HG03342 (cell line): ENCODE measurements around the gene SH3D19.
"Not testable (repeated sequence)": the region's sequence is repeated elsewhere in the genome, so short reads cannot be mapped to it uniquely, and the experiment has no call there.

Experiments
- ATAC-seq: cut with Tn5 transposase; IDR thresholded peaks from one replicate; pipeline ENCODE4 v1.9.1; 2021; ENCODE audit warnings: mild to moderate bottlenecking, moderate library complexity; ENCODE audit not compliant: unreplicated experiment

SH3D19 gene

DNA sequence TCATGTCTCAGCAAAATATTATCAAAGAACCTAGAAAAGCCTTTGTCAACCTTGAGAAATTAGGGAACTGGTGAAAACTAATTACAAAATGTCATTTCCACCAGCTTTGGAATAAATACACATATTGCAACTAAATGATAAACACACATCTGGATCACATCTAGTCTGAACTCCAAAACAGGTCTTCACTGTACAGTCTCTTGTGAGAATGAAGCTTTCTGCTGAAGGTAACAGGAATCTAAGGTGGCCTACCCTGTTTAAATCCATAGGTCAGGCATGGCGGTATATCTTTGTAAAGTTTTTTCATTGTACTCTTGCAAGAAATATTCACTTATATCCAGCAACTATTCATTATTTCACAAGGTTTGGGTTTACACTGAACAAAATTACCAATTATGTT, 1.7 kb downstream of the SH3D19 start:
- no peak for ATAC-seq

DNA sequence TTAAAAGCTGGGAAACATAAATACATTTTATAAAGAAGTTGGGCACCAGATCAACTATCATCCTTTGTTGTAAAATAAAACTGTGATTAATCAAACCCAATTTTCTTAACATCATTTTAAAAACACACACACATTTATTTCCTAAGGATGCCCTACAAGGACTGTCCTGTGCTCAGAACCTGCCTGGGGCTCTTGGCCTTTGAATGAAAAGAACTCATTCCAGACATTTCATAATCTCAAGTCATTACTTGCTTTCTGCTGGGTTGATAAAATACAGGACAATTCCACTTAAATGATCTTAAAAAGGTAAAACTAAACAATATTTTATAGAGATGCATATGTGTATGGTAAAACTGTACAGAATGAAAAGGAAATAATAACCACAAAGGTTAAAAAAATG, 2.8 kb downstream of the SH3D19 start:
- no peak for ATAC-seq

DNA sequence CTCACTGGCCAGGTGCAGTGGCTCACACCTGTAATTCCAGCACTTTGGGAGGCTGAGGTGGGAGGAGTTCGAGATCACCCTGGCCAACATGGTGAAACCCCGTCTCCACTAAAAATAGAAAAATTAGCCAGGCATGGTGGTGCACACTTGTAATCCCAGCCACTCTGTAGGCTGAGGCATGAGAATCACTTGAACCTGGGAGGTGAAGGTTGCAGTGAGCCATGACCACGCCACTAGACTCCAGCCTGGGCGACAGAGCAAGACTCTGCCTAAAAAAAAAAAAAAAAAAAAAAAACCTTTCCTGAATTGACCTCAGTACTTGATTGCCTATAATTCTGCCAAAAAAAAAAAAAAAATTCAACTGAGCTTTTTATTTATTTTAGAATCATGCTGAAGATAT, 3.2 kb downstream of the SH3D19 start:
- not testable (repeated sequence) for ATAC-seq

DNA sequence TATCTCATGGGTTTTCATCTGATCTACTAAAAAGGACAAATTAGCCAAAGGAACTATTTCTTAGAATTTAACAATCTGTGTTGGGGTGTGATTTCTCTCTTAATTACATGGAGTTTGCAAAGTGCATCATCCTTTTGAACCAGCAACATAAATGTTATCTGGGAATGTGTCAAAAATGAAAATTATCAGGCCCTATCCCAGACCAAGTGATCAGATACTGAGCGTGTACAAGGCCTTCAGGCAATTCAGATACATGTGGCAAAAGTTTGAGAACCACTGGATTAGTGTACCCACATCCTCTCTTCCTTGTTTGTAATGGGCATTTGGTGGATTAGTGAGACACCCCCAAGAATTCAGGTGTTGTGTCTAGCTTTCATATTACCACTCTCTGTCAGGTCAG, 3.8 kb downstream of the SH3D19 start:
- ATAC-seq: no peak

DNA sequence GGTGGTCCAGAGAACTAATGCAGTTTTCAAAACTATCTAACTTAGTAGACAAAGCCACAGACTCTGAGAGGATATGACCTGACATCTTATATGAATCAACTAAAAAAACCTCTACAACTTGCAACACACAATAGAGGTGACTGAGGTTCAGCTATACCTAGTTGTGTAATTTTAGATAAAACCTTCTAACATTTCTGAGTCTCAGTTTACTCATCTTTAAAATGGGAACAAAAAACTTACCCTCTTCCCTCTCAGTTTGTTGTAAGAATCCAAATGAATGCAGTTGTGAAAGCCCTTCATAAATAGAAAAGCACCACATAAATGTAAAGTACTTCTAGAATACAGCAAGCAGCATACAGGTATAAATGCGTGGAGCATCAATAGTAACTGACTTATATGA, 5.9 kb downstream of the SH3D19 start:
- no peak for ATAC-seq

DNA sequence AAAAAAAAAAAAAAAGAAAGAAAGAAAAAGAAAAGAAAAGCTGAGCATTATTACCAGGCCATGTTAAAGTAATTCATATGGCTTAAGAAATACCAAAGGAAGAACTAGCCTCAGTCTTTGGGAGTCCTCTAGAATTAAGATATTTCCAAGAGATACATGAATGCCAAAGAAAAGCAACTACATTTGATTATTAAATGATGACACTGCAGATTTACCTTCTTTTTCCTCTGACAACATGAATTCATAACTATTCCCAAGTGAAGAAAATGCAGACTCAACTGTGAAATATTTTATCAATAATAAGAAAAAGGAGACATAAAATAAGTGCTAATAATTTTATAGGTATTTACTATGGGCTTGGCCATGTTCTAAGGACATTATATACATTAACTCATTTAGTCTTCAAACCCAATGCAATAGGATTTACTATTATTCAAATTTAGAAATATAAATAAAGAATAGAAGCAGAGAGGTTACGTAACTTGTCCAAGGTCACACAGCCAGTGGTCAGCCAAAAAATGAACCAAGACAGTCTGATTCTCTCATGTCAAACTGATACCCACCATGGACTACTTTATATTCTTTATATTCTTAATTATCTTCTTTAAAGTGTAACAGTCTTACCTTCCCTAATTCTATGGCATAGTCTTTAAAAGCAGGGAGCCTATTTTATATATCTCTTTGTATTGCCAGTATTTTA, 6.9 kb downstream of the SH3D19 start:
- no peak for ATAC-seq

DNA sequence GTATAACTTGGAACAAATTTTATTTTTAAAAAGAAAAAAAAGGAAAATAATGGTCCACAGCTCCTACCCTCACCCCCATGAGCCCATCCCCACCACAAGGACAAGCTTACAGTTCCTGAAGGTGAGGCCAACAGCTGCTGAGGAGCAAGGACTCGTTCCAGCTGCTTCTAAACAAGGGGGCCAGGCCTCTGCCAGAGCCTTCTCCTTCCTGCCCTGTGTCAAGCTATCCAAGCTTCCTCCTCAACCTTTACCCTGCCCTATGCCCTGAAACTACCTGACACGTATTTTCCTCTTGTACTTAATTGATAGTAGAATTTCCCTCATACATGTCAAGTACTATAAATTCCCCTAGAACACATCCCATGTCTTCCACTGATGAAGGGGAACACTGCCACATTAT, 8.8 kb downstream of the SH3D19 start:
- ATAC-seq: no peak

DNA sequence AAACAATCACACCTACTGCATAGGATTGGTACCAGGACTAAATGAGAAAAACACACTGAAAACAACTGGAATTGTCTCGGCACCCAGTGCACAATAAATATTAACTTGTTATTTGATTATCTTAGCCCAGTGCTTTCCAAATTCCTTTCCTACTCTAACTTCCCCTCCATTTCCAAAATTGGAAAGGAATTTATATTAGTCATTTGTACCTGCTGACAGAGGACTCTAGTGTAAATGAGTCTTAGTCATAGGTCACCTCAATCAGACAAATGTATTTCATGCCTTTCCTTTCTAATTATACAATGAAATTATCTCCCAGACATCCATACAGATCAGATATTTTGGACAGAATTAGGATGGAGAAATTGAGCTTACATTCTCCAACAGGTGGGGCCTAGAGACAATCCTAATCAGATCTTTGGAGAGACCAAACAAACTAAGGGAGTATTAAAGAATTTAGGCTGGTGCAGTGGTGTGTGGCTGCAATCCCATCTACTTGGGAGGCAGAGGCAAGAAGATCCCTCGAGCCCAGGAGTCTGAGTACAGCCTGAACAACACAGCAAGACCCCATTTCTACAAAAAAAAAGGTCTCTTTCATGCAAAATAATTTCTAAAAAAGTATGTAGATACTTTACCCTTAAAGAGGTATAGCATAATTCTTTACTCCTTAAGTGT, 10.1 kb downstream of the SH3D19 start:
- ATAC-seq: no peak

DNA sequence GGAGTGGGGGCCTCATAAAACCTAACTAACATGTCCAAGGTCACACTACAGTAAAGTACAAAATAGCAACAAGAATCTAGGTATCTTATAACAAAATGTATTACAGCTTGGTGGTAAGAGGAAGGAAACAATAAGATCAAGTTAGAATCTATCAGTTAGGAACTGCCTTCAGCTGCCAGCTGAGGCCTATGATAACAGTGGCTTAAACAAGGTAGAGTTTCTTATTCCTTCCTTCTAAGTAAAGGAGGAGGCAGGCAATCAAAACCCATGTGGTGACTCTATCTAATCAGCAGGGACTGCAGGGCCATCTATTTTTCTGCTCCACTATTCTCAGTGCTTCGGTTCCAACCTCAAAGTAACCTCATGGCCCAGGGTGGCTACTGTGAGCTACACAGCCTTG, 10.9 kb downstream of the SH3D19 start:
- ATAC-seq: no peak

DNA sequence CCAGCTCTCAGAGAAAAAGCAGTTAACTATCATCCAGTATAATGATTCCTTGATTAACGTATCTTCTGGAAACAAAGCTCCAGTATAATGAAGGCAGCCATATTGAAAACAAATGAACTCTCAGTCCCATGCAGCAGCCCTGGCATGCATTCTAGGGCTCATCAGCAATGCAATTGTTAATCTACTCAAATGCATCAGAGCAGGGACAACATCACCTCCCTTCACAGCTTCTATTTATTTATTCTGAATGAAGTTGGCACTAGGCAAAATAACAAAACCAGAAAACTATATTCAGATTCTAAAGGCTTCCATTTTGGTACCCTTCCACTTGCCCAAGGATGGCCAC, 11.4 kb downstream of the SH3D19 start:
- no peak for ATAC-seq

DNA sequence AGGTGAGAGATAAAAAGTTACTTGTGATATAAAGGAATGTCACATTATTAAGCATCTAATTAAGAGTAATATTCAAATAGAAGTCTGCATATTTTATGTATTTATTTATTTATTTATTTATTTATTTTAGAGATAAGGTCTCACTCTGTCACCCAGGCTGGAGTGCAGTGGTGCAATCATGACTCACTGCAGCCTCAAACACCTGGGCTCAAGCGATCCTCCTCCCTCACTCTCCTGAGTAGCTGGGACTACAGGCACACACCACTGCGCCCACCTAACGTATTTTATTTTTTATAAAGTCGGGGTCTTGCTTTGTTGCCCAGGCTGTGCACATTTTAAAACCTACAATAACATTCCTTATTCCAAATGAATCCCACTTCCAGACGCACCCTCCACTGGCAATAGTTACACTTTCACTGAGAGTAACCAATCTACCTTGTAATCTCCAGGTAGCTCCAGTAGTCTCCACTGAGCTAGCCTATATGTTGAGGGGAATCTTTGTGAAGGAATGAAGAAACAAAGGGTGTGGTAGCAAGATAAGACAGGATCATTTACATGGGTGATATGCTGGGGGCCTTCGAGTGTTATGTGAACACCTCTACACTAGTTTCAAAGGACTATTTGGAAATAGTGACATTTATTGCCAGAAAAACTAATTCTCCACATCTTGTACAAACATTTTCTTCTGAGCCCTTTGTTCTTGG, 11.9 kb downstream of the SH3D19 start:
- ATAC-seq: no peak

DNA sequence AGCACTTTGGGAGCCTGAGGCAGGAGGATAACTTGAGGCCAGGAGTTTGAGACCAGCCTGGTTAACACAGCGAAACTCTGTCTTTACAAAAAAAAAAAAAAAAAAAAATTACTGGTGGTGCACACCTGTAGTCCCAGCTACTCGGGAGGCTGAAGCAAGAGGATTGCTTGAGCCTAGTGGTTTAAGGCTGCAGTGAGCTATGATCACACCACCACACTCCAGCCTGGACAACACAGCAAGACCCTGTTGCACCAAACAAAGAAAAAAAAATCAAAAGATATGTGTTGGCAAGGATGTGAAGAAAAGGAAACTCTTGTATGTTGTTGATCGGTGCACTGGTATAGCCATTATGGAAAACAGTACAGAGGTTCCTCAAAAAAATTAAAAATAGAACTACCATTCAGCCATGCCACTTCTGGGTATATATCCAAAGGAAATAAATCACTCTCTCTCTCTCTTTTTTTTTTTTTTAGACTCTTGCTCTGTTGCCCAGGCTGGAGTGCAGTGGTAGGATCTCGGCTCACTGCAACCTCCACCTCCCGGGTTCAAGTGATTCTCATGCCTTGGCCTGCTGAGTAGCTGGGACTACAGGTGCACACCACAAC, 15.2 kb downstream of the SH3D19 start:
- no peak for ATAC-seq

DNA sequence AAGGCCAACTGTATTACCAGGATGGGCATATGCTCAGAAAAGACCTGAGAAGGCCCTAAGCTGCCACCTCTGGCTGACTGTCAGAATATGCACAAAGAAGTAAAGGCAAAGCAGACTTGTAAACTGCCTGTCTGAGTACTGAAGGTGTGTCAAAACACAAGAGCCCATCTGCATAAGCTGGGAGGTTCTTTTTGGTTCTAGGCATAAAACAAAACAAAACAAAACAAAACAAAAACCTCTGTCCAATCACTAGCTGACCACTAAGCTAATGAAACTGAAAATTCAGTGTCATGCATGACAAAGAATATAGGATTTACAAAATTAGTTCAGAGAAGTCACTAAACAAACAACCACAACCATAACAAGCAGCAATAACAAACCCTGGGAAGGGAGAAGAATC, 20.6 kb downstream of the SH3D19 start:
- peak; percentile 93 for ATAC-seq

DNA sequence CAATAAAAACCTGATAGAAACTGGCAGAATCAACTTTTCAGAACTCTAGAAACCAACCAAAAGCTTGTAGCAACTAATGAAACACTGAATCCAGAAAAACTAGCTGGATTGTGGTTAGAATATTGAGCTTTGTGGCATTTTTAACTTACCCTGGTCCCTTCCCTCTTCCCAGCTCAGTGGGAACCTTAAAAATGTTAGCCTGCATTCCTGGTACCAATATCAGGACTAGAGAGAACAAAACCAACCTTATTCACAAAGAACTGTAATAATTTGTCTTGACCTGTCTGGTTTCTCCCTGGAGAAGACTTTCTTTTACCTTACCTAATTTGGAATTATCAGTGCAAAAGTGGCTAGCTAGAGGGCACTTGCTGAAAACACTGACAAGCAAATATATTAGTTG, 21.2 kb downstream of the SH3D19 start:
- ATAC-seq: no peak

DNA sequence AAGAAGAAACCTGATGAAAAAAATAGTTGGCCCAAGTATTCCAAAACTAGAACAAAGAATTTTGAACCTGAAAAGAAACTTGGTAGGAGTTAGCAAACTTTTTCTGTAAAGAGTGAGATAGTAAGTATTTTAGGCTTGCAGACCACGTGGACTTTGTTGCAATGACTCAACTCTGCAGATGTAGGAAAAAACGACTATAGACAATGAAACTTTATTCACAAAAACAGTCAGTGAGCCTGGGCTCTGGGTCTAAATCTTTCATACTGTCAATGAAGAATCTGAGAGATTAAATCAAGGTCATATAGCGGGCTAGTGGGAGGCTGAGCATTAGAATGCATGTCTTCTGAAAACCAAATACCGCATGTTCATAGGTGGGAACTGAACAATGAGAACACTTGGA, 23.0 kb downstream of the SH3D19 start:
- no peak for ATAC-seq

DNA sequence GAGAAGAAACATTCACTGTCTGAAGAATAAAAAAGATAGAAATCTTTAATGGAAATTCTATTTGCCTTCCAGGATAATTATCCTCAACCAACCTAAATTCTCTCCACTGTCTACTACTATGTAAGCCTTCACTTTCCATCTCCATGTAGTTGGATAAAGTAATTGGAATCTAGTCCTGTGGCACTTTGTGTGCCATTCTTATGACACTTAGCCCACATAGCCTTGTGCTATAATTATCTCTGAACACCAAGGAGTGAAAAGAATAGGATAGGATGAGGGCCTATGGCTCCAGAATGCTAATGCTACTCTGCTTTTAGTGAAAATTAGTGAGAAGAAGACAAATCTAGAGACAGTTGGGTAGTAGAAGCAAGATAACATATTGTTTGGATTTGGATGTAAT, 28.2 kb downstream of the SH3D19 start:
- ATAC-seq: no peak

DNA sequence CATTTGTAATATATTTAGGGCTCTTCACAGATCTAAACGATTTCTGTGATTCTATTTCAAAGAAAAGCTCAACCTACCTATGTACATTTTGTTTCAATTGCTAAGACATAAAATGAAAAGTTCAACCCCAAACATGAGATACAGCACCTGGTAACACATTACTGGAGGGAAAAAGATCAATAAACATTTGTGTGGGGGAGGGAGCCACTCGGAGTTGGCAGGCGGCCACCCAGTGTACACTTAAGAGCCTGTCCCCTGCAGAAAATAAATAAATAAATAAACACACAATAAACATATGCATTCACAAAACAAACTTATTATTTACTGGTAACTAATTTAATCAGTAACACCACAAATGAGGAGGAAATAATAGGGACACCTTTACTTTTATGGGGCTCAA, 29.2 kb downstream of the SH3D19 start:
- no peak for ATAC-seq

DNA sequence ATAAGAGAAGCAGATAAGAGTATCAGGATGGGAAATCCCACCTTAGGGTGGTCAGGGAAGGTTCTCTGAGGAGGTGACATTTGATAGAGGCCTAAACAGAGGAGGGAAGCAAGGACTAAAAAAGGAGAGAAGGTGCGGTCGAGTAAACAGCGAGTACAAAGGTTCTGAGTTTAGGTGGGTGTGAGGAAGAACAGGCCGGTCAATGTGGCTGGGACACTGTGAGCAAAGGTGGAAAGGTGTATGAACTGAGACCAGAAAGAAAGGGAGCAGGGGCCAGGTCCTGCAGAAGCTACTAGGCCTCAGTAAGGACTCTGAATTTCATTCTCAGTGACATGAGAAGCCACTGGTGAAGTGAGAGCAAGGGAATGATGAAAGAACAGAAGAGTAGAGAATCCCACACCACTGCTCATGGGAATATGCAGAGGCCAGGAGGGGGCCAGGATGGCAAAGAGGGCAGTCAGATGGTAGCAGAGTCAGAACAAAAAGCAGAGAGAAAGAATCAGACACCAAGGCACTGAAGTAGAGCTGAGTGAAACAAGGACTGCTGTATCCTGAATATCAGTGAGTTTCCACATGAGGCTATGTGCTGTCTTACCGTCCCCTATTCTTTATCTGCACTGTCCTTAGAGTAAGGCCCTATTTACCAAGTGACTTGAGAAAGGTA, 30.4 kb downstream of the SH3D19 start:
- no peak for ATAC-seq

DNA sequence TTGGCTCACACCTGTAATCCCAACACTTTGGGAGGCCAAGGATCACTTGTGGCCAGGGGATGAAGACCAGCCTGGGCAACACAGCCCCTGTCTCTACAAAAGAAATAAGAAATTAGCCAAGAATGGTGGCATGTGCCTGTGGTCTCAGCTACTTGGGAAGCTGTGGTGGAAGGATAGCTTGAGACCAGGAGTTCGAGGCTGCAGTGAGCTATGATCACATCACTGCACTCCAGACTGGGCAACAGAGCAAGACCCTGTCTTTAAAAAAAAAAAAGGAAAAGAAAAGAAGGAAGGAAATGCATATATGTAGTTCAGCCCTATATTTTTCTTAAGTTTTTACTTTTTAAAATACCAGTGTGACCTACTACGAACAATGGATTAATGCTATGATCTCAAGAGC, 33.4 kb downstream of the SH3D19 start:
- ATAC-seq: no peak

DNA sequence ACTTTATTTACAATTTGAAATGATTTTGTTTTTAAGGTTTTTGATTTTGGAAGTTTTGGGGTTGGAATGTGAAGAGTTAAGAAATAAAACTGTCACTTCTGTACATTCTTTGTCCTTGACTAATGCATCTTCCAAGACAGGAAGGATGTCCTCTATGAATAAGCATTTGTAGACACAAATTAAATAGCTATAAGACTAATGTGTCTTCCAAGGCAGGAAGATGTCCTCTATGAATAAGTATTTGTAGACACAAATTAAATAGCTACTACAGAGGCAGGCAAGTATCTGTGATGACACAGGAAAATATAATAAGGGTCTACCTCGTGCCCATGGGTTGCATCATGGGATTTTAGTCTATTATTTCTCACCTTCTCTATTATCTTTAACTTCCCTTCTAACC, 33.9 kb downstream of the SH3D19 start:
- ATAC-seq: no peak

DNA sequence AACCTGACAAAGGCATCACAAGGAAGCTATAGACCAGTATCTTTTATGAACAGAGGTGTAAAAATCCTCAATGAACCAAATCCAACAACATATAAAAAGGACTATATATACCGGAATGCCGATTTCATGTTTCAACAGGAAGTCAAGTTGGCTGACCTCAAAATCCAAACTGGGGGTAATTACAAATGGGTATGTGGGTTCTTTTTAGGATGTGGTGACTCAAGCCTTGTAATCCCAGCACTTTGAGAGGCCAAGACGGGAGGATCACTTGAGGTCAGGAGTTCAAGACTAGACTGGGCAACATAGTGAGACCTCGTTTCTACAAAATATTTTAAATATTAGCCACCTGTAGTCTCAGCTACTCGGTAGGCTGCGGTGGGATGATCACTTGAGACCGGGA, 38.0 kb downstream of the SH3D19 start:
- ATAC-seq: no peak
